ENCODE measurements around the gene AGBL4. TPM values are rescaled to one million over a fixed set of nuclear protein-coding genes. Genes with fewer than 3 reads are reported as not detected.

The AGBL4 gene
- total RNA-seq, 3 donors from 2014 or later = 1.3 to 1.9 (median 1.8) TPM

DNA sequence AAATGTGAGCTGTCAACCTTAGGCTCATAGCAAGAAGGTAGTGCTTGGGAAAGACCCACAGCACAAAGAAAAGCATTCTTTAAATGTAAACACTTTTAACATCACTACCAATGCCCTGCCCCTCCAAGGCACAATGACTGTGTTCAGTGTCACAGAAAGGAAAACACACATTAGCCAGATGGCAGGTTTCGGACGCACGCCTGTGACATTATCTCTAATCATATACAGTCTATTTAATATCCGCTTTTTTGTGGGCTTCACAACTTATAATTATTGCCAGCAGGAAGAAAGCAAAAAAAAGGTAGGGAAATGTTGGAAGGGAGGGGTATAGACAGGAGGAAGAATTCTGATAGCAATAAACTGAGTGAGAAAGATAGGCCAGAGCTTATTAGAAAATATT lies 1134.7 kb downstream of the AGBL4 start:
- DNase-seq (ENCODE audit: low spot score in 2 of 2) = no peak
- intact Hi-C loops (cut with DNase I; ENCODE audit: low total_unique reads) = no loop called here
- Histone ChIP-seq H3K4me3 (no peak overlapping the region), H3K4me1 (no peaks in the 10 kb centered on the region), H3K36me3 (no peaks in the 10 kb centered on the region), H3K27ac (no peak overlapping the region), H3K27me3 (no peaks in the 10 kb centered on the region), H3K9me3 (no peaks in the 10 kb centered on the region)
- no peak for TF ChIP-seq POLR2A (IDR thresholded peaks at IDR 0.05)
- TF ChIP-seq, protein P1, sequence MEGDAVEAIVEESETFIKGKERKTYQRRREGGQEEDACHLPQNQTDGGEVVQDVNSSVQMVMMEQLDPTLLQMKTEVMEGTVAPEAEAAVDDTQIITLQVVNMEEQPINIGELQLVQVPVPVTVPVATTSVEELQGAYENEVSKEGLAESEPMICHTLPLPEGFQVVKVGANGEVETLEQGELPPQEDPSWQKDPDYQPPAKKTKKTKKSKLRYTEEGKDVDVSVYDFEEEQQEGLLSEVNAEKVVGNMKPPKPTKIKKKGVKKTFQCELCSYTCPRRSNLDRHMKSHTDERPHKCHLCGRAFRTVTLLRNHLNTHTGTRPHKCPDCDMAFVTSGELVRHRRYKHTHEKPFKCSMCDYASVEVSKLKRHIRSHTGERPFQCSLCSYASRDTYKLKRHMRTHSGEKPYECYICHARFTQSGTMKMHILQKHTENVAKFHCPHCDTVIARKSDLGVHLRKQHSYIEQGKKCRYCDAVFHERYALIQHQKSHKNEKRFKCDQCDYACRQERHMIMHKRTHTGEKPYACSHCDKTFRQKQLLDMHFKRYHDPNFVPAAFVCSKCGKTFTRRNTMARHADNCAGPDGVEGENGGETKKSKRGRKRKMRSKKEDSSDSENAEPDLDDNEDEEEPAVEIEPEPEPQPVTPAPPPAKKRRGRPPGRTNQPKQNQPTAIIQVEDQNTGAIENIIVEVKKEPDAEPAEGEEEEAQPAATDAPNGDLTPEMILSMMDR (IDR thresholded peaks at IDR 0.05) = no peak
- TF ChIP-seq POLR2AphosphoS5 (IDR thresholded peaks at IDR 0.05) = no peak

DNA sequence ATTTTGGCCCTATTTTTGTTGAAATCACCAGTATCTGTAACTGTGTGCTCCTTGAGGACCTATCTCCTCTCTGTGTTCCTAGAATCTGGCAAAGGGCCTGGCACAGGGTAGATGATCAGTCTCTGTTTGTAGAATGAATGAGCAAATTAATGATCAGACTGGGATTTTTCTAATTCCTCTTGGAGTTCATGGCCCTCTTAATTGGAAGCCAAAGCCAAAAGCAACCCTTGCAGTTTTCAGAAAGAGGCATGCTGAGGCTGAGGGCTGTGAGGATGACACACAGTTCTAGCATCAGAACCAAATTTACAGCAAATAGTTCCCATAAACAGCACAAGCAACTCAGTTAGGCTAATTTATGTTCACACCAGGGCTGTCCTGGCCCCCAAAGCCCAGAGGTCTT lies 1136.0 kb downstream of the AGBL4 start:
- H3K4me3 ChIP-seq = no peak overlapping the region
- H3K4me1 ChIP-seq = no peaks in the 10 kb centered on the region
- DNase-seq (ENCODE audit: low spot score in 2 of 2) = no peak
- TF ChIP-seq, protein P1 (IDR thresholded peaks at IDR 0.05) = no peak
- TF ChIP-seq POLR2A (IDR thresholded peaks at IDR 0.05) (no peak), POLR2AphosphoS5 (IDR thresholded peaks at IDR 0.05) (no peak)
- no peaks in the 10 kb centered on the region for H3K36me3 ChIP-seq
- no peaks in the 10 kb centered on the region for H3K27me3 ChIP-seq
- intact Hi-C loops (cut with DNase I; ENCODE audit: low total_unique reads) = no loop called here
- H3K9me3 ChIP-seq = no peaks in the 10 kb centered on the region
- H3K27ac ChIP-seq = no peak overlapping the region

DNA sequence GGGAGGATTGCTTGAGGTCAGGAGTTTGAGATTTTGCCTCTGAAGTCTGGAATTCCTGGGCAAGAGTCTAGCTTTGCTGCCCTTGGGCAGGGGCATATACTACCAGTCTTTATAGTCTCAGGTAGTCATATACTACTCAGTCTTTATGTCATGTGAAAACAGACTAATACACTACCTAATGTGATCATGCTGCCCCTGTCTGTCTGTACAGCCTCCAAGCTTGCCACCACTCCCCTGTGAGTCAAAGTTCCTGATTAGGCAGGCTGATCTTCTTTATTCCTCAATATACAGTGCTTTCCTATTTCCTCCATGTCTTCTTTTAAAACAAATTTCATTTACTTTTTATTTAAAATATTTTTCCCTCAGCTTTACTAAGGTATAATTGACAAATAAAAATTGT lies 1141.7 kb downstream of the AGBL4 start:
- intact Hi-C loops (cut with DNase I; ENCODE audit: low total_unique reads) = no loop called here
- Histone ChIP-seq H3K4me1 (peaks cover 0 to 4% of the 10 kb centered on the region in 2 donors), H3K27me3 (no peaks in the 10 kb centered on the region), H3K36me3 (no peaks in the 10 kb centered on the region), H3K4me3 (no peak overlapping the region), H3K9me3 (no peaks in the 10 kb centered on the region), H3K27ac (no peak overlapping the region)
- TF ChIP-seq, protein P1 (IDR thresholded peaks at IDR 0.05) = no peak
- no peak for TF ChIP-seq POLR2AphosphoS5 (IDR thresholded peaks at IDR 0.05)
- TF ChIP-seq POLR2A (IDR thresholded peaks at IDR 0.05) = no peak
- no peak for DNase-seq (ENCODE audit: low spot score in 2 of 2)

DNA sequence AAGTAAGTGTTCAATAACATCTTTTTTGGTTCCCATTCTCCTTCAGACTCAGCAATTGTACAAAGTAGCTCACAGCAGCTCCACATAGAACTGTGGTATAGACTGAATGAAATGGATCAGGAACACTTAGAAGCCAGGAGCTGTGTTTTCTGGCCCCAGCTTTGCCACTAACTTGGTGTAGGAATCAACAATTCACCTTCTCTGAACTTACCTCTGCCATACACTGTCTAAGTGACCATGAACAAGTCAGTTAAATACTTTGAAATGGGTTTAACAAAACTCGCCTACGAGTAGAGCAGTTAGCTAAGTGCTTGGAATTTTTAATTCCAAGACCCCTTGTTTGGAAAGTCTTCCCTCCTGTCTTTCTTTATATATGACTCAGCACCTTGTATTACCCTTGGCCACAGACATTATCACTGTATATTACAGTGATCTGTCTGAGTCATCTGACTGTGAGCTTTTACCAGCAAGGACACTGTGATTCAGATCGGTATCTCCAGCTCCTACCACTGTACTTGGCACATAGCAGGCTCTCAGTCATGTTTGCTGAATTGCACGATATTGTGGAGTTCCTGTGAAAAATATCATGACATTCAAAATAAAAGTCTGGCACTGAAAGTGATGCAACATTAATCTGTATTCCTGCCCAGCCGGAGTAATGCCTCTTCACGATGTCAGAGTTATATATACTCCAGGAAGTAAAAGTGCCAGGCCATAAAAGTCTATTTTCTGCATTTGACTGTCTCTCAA lies 1145.4 kb downstream of the AGBL4 start:
- DNase-seq (ENCODE audit: low spot score in 2 of 2) = no peak
- H3K27ac ChIP-seq = peak overlapping the region in 1 of 2 donors; percentile 30
- TF ChIP-seq, protein P1 (IDR thresholded peaks at IDR 0.05) = no peak
- no peak for TF ChIP-seq POLR2AphosphoS5 (IDR thresholded peaks at IDR 0.05)
- no peak for TF ChIP-seq POLR2A (IDR thresholded peaks at IDR 0.05)
- no peak overlapping the region for H3K4me3 ChIP-seq
- H3K4me1 ChIP-seq = peaks cover 0 to 4% of the 10 kb centered on the region in 2 donors
- no peaks in the 10 kb centered on the region for H3K36me3 ChIP-seq
- H3K27me3 ChIP-seq = no peaks in the 10 kb centered on the region
- intact Hi-C loops (cut with DNase I; ENCODE audit: low total_unique reads) = no loop called here
- H3K9me3 ChIP-seq = no peaks in the 10 kb centered on the region

DNA sequence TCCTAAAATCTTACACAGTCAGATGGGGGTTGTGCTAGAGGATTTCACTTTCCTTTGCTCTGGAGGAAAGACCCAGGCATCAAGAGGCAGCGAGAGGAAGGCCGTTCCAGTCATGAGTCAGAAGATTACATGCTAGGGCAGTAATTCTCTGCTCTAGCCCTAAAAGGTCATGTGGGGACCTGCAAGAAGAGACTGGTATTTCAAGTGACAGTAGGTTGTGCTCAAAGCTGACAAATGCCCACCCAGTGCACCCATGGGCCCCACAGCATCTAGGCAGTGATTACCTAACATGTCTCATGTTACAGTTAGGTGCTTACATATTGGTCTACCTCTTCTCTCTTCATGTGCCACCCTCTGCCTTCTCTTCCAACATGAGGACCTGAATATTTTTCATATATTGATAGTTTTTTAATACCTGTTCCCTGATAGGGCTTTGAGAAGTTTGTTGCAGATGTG lies 1147.4 kb downstream of the AGBL4 start:
- DNase-seq (ENCODE audit: low spot score in 2 of 2) = no peak
- H3K4me1 ChIP-seq = peaks cover 0 to 4% of the 10 kb centered on the region in 2 donors
- H3K36me3 ChIP-seq = no peaks in the 10 kb centered on the region
- TF ChIP-seq, protein P1 (IDR thresholded peaks at IDR 0.05) = no peak
- TF ChIP-seq POLR2AphosphoS5 (IDR thresholded peaks at IDR 0.05) (no peak), POLR2A (IDR thresholded peaks at IDR 0.05) (no peak)
- no peaks in the 10 kb centered on the region for H3K27me3 ChIP-seq
- H3K4me3 ChIP-seq = no peak overlapping the region
- H3K27ac ChIP-seq = no peak overlapping the region
- intact Hi-C loops (cut with DNase I; ENCODE audit: low total_unique reads) = no loop called here
- no peaks in the 10 kb centered on the region for H3K9me3 ChIP-seq

Data from breast epithelium (tissue), 4 donors.